Kidney (tissue), 14 donors: ENCODE results near the gene CHRDL1. TPM values are rescaled to one million over a fixed set of nuclear protein-coding genes. Genes with fewer than 3 reads are reported as not detected.
A peak's percentile ranks its signal among the peaks of the same experiment; 100 is the strongest.

Experiments
- DNase-seq, 5 donors: peaks; one replicate each; pipeline ENCODE4 v3.0.0-alpha.2; 2013 to 2020
- FAIRE-seq: peaks from 2 replicates; lab custom pipeline; 2012; peaks lifted over from hg19 to GRCh38; lab: Jason Lieb, UNC
- H3K27ac ChIP-seq, 2 donors: one replicate each; pipeline ENCODE4 v1.7.0; 2013; ENCODE audit warnings: low read depth in 2 of 2, low read length in 2 of 2, inconsistent platforms in 1 of 2
- H3K27me3 ChIP-seq: one replicate; pipeline ENCODE4 v1.7.1; 2013; ENCODE audit warnings: low read length, inconsistent platforms; ENCODE audit not compliant: control insufficient read depth, insufficient read depth
- H3K36me3 ChIP-seq, 3 donors: one replicate each; pipeline versions ENCODE4 v1.7.0 to v1.7.1; 2013; ENCODE audit warnings: low read length in 3 of 3, control low read depth in 1 of 3, inconsistent platforms in 1 of 3; ENCODE audit not compliant: insufficient read depth in 3 of 3, control insufficient read depth in 2 of 3
- H3K4me1 ChIP-seq, 3 donors: one replicate each; pipeline versions ENCODE4 v1.7.0 to v1.7.1; 2013; ENCODE audit warnings: low read length in 3 of 3, inconsistent platforms in 1 of 3, low read depth in 1 of 3; ENCODE audit not compliant: control insufficient read depth in 2 of 3, insufficient read depth in 2 of 3
- H3K4me3 ChIP-seq, 3 donors: one replicate each; pipeline versions ENCODE4 v1.7.0 to v1.8.1; 2013; ENCODE audit warnings: low read length in 3 of 3, control low read depth in 1 of 3, inconsistent platforms in 1 of 3
- H3K9ac ChIP-seq, 3 donors: one replicate each; pipeline versions ENCODE4 v1.7.0 to v1.7.1; 2013; ENCODE audit warnings: low read length in 3 of 3, control low read depth in 1 of 3, inconsistent platforms in 1 of 3
- H3K9me3 ChIP-seq, 3 donors: one replicate each; pipeline versions ENCODE4 v1.7.0 to v1.7.1; 2013; ENCODE audit warnings: low read length in 3 of 3, control low read depth in 1 of 3, inconsistent platforms in 1 of 3; ENCODE audit not compliant: control insufficient read depth in 2 of 3, insufficient read depth in 1 of 3
- intact Hi-C: fragments of 100-400 bp; cut with DNase I; formaldehyde crosslinking; loops from one replicate; pipeline ENCODE4 v1.11.1; 2022
- polyA plus RNA-seq: library from polyadenylated mRNA; stranded (reverse); fragments of 350-450 nt; fragmentation: Illumina TruSeq; extraction: RNeasy Lipid Tissue Mini Kit (QIAGEN cat#74804); gene quantifications from one replicate; pipeline ENCODE4 v1.2.3, GENCODE V29; 2014; ENCODE audit warnings: low read depth, low replicate concordance; ENCODE audit not compliant: insufficient read depth
- total RNA-seq: library from RNA; stranded (reverse); fragmentation: NEBNext Ultra II Directional; extraction: Animal tissue kit (Norgen Biotek cat#: 25700); gene quantifications from one replicate; pipeline ENCODE4 v1.2.1, GENCODE V29; 2021
- TF ChIP-seq, protein P1 (sequence below): IDR thresholded peaks from 3 replicates; pipeline ENCODE4 v1.5.1; 2012; ENCODE audit warnings: mild to moderate bottlenecking, moderate library complexity, borderline replicate concordance; ENCODE audit not compliant: insufficient read depth; ENCODE audit errors: extremely low read depth
- donor health status: control.
- donor health status: control.
- donor health status: control.
- donor health status: control.
- donor health status: control.
- donor health status: DM: yes; HTN: yes; CAD: no.
- donor health status: Normal renal cell carcinoma (clear cell type).

The CHRDL1 gene
- total and polyA plus RNA-seq, 2 donors from 2014 or later = 8.7 to 18.3 TPM

DNA sequence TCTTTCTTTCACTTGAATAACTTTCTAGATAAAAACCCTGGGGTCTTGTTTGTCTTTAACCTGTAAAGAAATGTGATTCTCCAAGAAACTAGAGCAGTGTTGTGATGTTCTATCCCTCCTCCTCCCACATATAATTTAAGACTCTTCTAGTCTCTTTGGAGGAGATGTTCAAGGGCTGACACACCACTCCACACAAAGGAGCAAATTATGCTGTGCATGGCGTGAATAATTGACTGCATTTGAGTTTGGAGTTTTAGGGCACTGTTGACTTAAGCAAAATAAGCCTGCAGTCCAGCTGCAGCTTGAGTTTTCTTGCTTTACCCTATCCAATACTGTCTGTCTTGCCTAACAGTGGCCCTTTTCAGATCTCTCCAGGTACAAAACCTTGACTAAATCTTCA lies 119.7 kb downstream of the CHRDL1 start:
- FAIRE-seq = no peak

DNA sequence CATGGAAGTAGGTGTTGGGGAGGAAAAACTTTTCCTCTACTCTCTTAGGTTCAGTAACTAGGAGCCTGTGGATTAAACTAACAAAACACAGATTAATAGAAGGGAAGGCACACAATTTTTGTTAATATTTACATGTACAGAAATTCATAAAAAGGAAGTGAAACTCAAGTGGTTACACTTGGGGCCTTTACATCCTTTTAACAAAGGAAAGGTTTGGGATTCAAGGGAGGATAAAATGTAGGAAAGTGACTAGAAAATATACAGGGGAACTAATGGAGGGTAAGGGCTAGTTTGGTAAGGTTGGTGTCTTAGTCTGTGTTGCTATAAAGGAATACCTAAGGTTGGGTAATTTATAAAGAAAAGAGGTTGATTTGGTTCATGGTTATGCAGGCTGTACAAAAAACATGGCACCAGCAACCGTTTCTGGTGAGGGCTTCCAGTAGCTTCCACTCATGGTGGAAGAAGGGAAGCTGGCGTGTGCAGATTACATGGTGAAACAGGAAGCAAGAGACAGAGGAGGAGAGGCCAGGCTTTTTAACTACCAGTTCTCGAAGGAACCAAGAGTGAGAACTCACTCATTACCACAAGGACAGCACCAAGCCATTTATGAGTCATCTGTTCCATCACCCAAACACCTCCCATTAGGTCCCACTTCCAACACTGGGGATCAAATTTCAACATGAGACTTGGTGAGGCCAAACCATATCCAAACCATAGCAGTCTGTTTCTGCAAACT lies 124.4 kb downstream of the CHRDL1 start:
- DNase-seq = no peak
- intact Hi-C loops = no loop called here
- Histone ChIP-seq H3K27me3 (no peaks in the 10 kb centered on the region), H3K4me3 (no peak overlapping the region), H3K27ac (no peak overlapping the region), H3K36me3 (no peaks in the 10 kb centered on the region), H3K4me1 (no peaks in the 10 kb centered on the region), H3K9me3 (no peaks in the 10 kb centered on the region), H3K9ac (no peak overlapping the region)
- no peak for FAIRE-seq
- TF ChIP-seq, protein P1, sequence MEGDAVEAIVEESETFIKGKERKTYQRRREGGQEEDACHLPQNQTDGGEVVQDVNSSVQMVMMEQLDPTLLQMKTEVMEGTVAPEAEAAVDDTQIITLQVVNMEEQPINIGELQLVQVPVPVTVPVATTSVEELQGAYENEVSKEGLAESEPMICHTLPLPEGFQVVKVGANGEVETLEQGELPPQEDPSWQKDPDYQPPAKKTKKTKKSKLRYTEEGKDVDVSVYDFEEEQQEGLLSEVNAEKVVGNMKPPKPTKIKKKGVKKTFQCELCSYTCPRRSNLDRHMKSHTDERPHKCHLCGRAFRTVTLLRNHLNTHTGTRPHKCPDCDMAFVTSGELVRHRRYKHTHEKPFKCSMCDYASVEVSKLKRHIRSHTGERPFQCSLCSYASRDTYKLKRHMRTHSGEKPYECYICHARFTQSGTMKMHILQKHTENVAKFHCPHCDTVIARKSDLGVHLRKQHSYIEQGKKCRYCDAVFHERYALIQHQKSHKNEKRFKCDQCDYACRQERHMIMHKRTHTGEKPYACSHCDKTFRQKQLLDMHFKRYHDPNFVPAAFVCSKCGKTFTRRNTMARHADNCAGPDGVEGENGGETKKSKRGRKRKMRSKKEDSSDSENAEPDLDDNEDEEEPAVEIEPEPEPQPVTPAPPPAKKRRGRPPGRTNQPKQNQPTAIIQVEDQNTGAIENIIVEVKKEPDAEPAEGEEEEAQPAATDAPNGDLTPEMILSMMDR = no peak

More for the DNA sequence above, 119.7 kb downstream of the CHRDL1 start:
- TF ChIP-seq, protein P1 = no peak
- Histone ChIP-seq H3K4me3 (no peak overlapping the region), H3K27ac (no peak overlapping the region), H3K9me3 (no peaks in the 10 kb centered on the region), H3K9ac (no peak overlapping the region), H3K36me3 (no peaks in the 10 kb centered on the region), H3K4me1 (no peaks in the 10 kb centered on the region), H3K27me3 (no peaks in the 10 kb centered on the region)
- DNase-seq = peak in 2 of 5 donors; percentile 20 to 37
- intact Hi-C loops = no loop called here

DNA sequence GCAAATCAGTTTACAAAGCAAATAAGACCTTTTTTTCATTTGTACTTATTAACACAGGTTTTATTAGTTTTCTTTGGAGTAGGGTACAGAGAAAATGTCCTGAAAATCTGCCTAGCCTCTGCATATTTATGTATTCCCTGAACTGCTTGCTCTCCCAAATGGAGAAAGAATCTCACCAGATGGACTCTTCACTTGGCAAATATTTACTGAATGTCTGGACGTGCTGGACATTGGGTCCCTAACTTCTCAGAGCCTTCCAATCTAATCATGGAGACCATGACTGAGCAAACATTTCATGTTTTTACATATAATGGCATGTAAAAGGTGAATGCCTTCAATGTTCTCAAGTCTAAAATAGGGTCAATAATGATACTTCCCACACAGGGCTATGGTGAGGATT lies 126.0 kb downstream of the CHRDL1 start:
- no peaks in the 10 kb centered on the region for H3K9me3 ChIP-seq
- intact Hi-C loops = no loop called here
- DNase-seq (no peak), FAIRE-seq (no peak)
- no peak overlapping the region for H3K9ac ChIP-seq
- H3K27me3 ChIP-seq = no peaks in the 10 kb centered on the region
- no peaks in the 10 kb centered on the region for H3K4me1 ChIP-seq
- no peak overlapping the region for H3K27ac ChIP-seq
- no peaks in the 10 kb centered on the region for H3K36me3 ChIP-seq
- no peak overlapping the region for H3K4me3 ChIP-seq
- TF ChIP-seq, protein P1 = no peak
